Muscle layer of colon (tissue), 2 donors: ENCODE data around the gene PCLAF.

ENCODE experiments used
- H3K27ac ChIP-seq: one replicate; pipeline ENCODE4 v1.7.0; 2013; ENCODE audit warnings: low read depth, mild to moderate bottlenecking, low read length, moderate library complexity
- H3K27me3 ChIP-seq, 2 donors: one replicate each; pipeline ENCODE4 v1.7.0; 2013; ENCODE audit warnings: low read length in 2 of 2, mild to moderate bottlenecking in 2 of 2; ENCODE audit not compliant: insufficient read depth in 2 of 2, control insufficient read depth in 1 of 2
- H3K36me3 ChIP-seq: one replicate; pipeline ENCODE4 v1.7.0; 2013; ENCODE audit warnings: mild to moderate bottlenecking, low read length; ENCODE audit not compliant: insufficient read depth
- H3K4me1 ChIP-seq: one replicate; pipeline ENCODE4 v1.7.0; 2013; ENCODE audit warnings: mild to moderate bottlenecking, low read length; ENCODE audit not compliant: insufficient read depth
- H3K4me3 ChIP-seq, 2 donors: one replicate each; pipeline ENCODE4 v1.7.0; 2013; ENCODE audit warnings: low read length in 2 of 2, low read depth in 1 of 2, mild to moderate bottlenecking in 1 of 2, moderate library complexity in 1 of 2
- H3K9ac ChIP-seq: one replicate; pipeline ENCODE4 v1.7.0; 2013; ENCODE audit warnings: low read length
- H3K9me3 ChIP-seq: one replicate; pipeline ENCODE4 v1.7.0; 2013; ENCODE audit warnings: mild to moderate bottlenecking, low read length
- donor health status: abdominal sarcoma.
- donor health status: Adenocarcinoma of cecum.

PCLAF gene, protein sequence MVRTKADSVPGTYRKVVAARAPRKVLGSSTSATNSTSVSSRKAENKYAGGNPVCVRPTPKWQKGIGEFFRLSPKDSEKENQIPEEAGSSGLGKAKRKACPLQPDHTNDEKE

GRCh38 chr15:64381000-64381751, at the start of gene PCLAF:
PCLAF (minus strand) TSS chr15:64381441; CDS start chr15:64381371, 70 bp downstream.
- Histone ChIP-seq H3K4me1 (peaks cover 4% of the 10 kb centered on the region), H3K9me3 (no peaks in the 10 kb centered on the region), H3K4me3 (peak within 1 kb of the TSS; percentile 66 to 71), H3K27me3 (no peaks in the 10 kb centered on the region), H3K27ac (no peak within 1 kb of the TSS), H3K9ac (no peak within 1 kb of the TSS), H3K36me3 (no peaks in the 10 kb centered on the region)

GRCh38 chr15:64430000-64430735, 48.9 kb upstream of the PCLAF start:
- Histone ChIP-seq H3K4me1 (no peaks in the 10 kb centered on the region), H3K27ac (no peak overlapping the region), H3K36me3 (peaks cover 18% of the 10 kb centered on the region)

DNA sequence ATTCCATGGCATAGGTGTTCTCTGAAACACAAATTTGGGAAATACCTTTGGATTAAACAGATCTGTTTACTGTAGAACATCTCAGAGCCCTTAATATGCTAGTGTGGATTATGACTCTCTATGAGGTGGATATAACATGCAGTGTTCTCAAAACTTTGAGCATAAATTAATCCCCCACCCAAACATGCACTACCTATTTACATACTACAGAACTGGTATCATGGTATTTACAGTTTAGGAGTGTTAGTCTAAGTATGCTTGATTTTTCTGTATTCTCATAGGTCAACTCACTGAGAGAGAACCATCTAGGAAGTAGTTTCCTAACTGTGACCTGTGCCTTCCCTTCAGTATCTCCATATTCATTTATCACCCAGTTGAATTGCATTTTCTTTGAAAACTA, 48.2 kb upstream of the PCLAF start:
- Histone ChIP-seq H3K4me3 (no peak overlapping the region), H3K9me3 (no peaks in the 10 kb centered on the region), H3K27ac (no peak overlapping the region), H3K27me3 (no peaks in the 10 kb centered on the region), H3K36me3 (peaks cover 25% of the 10 kb centered on the region), H3K9ac (no peak overlapping the region), H3K4me1 (no peaks in the 10 kb centered on the region)

More at GRCh38 chr15:64430000-64430735, 48.9 kb upstream of the PCLAF start:
- no peaks in the 10 kb centered on the region for H3K9me3 ChIP-seq
- H3K27me3 ChIP-seq: no peaks in the 10 kb centered on the region
- no peak overlapping the region for H3K9ac ChIP-seq
- H3K4me3 ChIP-seq: no peak overlapping the region

DNA sequence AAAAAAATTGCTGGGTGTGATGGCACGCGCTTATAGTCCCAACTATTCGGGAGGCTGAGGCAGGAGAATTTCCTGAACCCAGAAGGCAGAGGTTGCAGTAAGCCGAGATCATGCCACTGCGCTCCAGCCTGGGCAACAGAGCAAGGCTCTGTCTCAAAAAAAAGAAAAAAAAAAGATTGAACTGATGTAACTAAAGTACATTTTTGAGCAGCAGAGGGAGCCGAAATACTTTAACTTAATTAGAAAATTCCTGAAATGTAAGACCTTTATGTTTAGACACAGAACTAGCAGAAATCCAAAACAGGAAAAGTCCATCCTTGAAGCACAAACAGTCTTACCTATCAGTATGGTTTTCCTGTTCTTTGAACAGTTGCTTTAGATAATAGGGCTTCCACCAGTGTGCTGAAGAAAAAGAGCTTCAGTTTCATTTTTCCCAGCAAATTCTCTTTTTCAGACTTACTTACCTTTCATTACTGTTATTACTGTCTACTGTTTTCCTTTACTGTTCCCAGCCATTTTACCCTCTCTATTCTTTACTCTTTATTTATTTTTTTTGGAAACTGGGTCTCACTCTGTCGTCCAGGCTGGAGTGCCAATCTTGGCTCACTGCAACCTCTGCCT, 45.7 kb upstream of the PCLAF start:
- no peaks in the 10 kb centered on the region for H3K9me3 ChIP-seq
- no peak overlapping the region for H3K27ac ChIP-seq
- peaks cover 44% of the 10 kb centered on the region for H3K36me3 ChIP-seq
- H3K27me3 ChIP-seq: no peaks in the 10 kb centered on the region
- H3K9ac ChIP-seq: no peak overlapping the region
- H3K4me1 ChIP-seq: no peaks in the 10 kb centered on the region
- no peak overlapping the region for H3K4me3 ChIP-seq

- H3K4me1 ChIP-seq: no peaks in the 10 kb centered on the region
- no peak overlapping the region for H3K4me3 ChIP-seq
- H3K36me3 ChIP-seq: peaks cover 49% of the 10 kb centered on the region
- no peak overlapping the region for H3K9ac ChIP-seq
- H3K9me3 ChIP-seq: no peaks in the 10 kb centered on the region
- no peak overlapping the region for H3K27ac ChIP-seq
- H3K27me3 ChIP-seq: no peaks in the 10 kb centered on the region
Measured at GRCh38 chr15:64425221-64425620, 44.0 kb upstream of the PCLAF start.

GRCh38 chr15:64423970-64424369, 42.7 kb upstream of the PCLAF start:
- H3K4me1 ChIP-seq: no peaks in the 10 kb centered on the region
- no peak overlapping the region for H3K4me3 ChIP-seq
- H3K27me3 ChIP-seq: no peaks in the 10 kb centered on the region
- H3K27ac ChIP-seq: no peak overlapping the region
- H3K36me3 ChIP-seq: peaks cover 51% of the 10 kb centered on the region
- no peaks in the 10 kb centered on the region for H3K9me3 ChIP-seq
- no peak overlapping the region for H3K9ac ChIP-seq

GRCh38 chr15:64422697-64423096, 41.5 kb upstream of the PCLAF start:
- Histone ChIP-seq H3K9me3 (no peaks in the 10 kb centered on the region), H3K27ac (no peak overlapping the region), H3K27me3 (no peaks in the 10 kb centered on the region), H3K4me1 (no peaks in the 10 kb centered on the region), H3K36me3 (peaks cover 54% of the 10 kb centered on the region), H3K9ac (no peak overlapping the region), H3K4me3 (no peak overlapping the region)

DNA sequence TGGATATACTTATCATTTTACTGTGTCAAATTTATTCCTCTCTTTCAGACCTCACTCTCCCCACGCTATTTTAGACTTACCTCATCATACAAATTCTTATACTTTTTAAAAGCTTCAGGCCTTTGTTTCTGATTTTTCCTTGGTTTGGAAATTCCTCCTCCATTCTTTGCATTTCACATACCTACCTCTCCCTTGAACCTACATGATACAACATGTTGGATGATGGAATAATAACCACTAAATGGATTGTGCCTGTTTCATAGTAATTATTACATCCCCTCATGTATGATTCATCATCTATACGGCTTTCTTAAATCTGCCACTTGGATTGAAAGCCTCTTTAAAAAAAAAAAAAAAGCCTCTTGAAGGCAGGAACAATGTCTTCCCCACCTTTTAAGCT, 31.0 kb upstream of the PCLAF start:
- H3K4me1 ChIP-seq: no peaks in the 10 kb centered on the region
- peaks cover 31% of the 10 kb centered on the region for H3K36me3 ChIP-seq
- no peak overlapping the region for H3K27ac ChIP-seq

GRCh38 chr15:64400583-64400982, 19.3 kb upstream of the PCLAF start:
- no peaks in the 10 kb centered on the region for H3K27me3 ChIP-seq
- no peak overlapping the region for H3K27ac ChIP-seq
- H3K4me1 ChIP-seq: no peaks in the 10 kb centered on the region
- H3K4me3 ChIP-seq: no peak overlapping the region
- no peaks in the 10 kb centered on the region for H3K9me3 ChIP-seq
- H3K36me3 ChIP-seq: peaks cover 50% of the 10 kb centered on the region
- H3K9ac ChIP-seq: no peak overlapping the region

More for the DNA sequence above, 31.0 kb upstream of the PCLAF start:
- H3K27me3 ChIP-seq: no peaks in the 10 kb centered on the region
- no peak overlapping the region for H3K4me3 ChIP-seq
- H3K9me3 ChIP-seq: no peaks in the 10 kb centered on the region
- H3K9ac ChIP-seq: no peak overlapping the region

DNA sequence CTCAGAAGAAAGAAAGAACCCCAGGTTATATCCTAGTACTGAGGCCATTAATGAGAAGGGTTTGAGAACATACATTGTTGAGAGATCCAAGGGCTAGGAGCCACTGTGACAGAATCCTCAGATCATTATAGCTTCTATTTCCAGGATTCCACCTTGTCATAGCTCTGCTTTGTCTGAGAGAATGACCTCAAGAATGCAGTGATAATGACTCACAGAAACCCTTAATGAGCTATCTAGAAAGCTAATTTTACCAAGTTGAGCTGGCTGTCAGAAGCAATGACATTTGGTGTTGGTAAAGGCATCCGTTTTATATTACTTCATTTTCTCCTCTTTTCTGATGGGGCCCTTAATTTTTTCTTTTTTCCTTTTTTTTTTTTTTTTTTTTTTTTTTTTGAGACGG, 17.3 kb upstream of the PCLAF start:
- Histone ChIP-seq H3K36me3 (peaks cover 45% of the 10 kb centered on the region), H3K4me3 (no peak overlapping the region), H3K27ac (no peak overlapping the region), H3K27me3 (no peaks in the 10 kb centered on the region), H3K9ac (no peak overlapping the region), H3K9me3 (no peaks in the 10 kb centered on the region), H3K4me1 (no peaks in the 10 kb centered on the region)

- Histone ChIP-seq H3K9me3 (no peaks in the 10 kb centered on the region), H3K27ac (no peak overlapping the region), H3K36me3 (peaks cover 45% of the 10 kb centered on the region), H3K4me1 (no peaks in the 10 kb centered on the region), H3K9ac (no peak overlapping the region), H3K4me3 (no peak overlapping the region), H3K27me3 (no peaks in the 10 kb centered on the region)
Measured at GRCh38 chr15:64396789-64397188, 15.5 kb upstream of the PCLAF start.
